ENCODE results near the gene ALDH4A1. TPM values are rescaled to one million over a fixed set of nuclear protein-coding genes. Genes with fewer than 3 reads are reported as not detected.

ALDH4A1 gene
- total RNA-seq, 1 experiment from 2014 or later: 31.0 TPM

GRCh38 chr1:18925279-18925678 is 22.9 kb upstream of the ALDH4A1 start:
- Mint-ChIP-seq H3K27ac (no peak overlapping the region), H3K4me3 (no peak overlapping the region), H3K4me1 (peaks cover 22% of the 10 kb centered on the region), H3K36me3 (no peaks in the 10 kb centered on the region), H3K27me3 (ENCODE audit: low read depth) (no peaks in the 10 kb centered on the region), H3K9me3 (no peaks in the 10 kb centered on the region)
- DNase-seq (ENCODE audit: low spot score) (no peak), ATAC-seq (no peak)
- TF ChIP-seq KAT7 (CRISPR knock-in tag; IDR thresholded peaks at IDR 0.05; ENCODE audit: borderline replicate concordance) (no peak), ZNF423 (CRISPR knock-in tag; IDR thresholded peaks at IDR 0.05) (no peak), ATF3 (CRISPR knock-in tag; conservative IDR thresholded peaks at IDR 0.05) (no peak), ERG (CRISPR knock-in tag; IDR thresholded peaks at IDR 0.05) (no peak), TP53 (CRISPR knock-in tag; IDR thresholded peaks at IDR 0.05) (no peak)
- ChIA-PET POLR2A (no interaction called here), CTCF (interaction anchor here (5.1 kb wide), 1 partner anchor 12 kb away, joined by 71 read pairs; no protein-coding TSS in a partner anchor)

GRCh38 chr1:18924221-18924691 is 21.9 kb upstream of the ALDH4A1 start:
- H3K27me3 Mint-ChIP-seq (ENCODE audit: low read depth): no peaks in the 10 kb centered on the region
- H3K36me3 Mint-ChIP-seq: no peaks in the 10 kb centered on the region
- no peak overlapping the region for H3K27ac Mint-ChIP-seq
- DNase-seq (ENCODE audit: low spot score) (no peak), ATAC-seq (no peak)
- H3K9me3 Mint-ChIP-seq: no peaks in the 10 kb centered on the region
- ChIA-PET CTCF (interaction anchor here (1.0 to 5.1 kb wide), 4 partner anchors 11 to 40 kb away, joined by 3 to 71 read pairs (median 8); no protein-coding TSS in a partner anchor), POLR2A (no interaction called here)
- H3K4me1 Mint-ChIP-seq: peaks cover 20% of the 10 kb centered on the region
- H3K4me3 Mint-ChIP-seq: no peak overlapping the region
- TF ChIP-seq E2F5 (CRISPR knock-in tag; IDR thresholded peaks at IDR 0.05): no peak
- TF ChIP-seq ZNF425 (CRISPR knock-in tag; conservative IDR thresholded peaks at IDR 0.05): no peak
- no peak for TF ChIP-seq GABPB1 (CRISPR knock-in tag; IDR thresholded peaks at IDR 0.05)
- no peak for TF ChIP-seq SOX15 (CRISPR knock-in tag; IDR thresholded peaks at IDR 0.05)
- TF ChIP-seq ZNF396 (CRISPR knock-in tag; IDR thresholded peaks at IDR 0.05; ENCODE audit: borderline replicate concordance): no peak
- TF ChIP-seq FOXP1 (CRISPR knock-in tag; IDR thresholded peaks at IDR 0.05; ENCODE audit: borderline replicate concordance): no peak
- TF ChIP-seq ZNF138 (CRISPR knock-in tag; conservative IDR thresholded peaks at IDR 0.05): no peak
- TF ChIP-seq CREM (CRISPR knock-in tag; IDR thresholded peaks at IDR 0.05): no peak
- TF ChIP-seq ATF6 (CRISPR knock-in tag; IDR thresholded peaks at IDR 0.05): no peak
- no peak for TF ChIP-seq ZBTB43 (CRISPR knock-in tag; IDR thresholded peaks at IDR 0.05)
- no peak for TF ChIP-seq GRHL2 (CRISPR knock-in tag; IDR thresholded peaks at IDR 0.05; ENCODE audit: insufficient replicate concordance, severe bottlenecking)
- TF ChIP-seq SMAD3 (CRISPR knock-in tag; IDR thresholded peaks at IDR 0.05; ENCODE audit: borderline replicate concordance): no peak
- no peak for TF ChIP-seq ATF1 (CRISPR knock-in tag; IDR thresholded peaks at IDR 0.05)
- no peak for TF ChIP-seq ERG (CRISPR knock-in tag; IDR thresholded peaks at IDR 0.05)
- no peak for TF ChIP-seq USF2 (CRISPR knock-in tag; IDR thresholded peaks at IDR 0.05)
- no peak for TF ChIP-seq ZNF232 (CRISPR knock-in tag; IDR thresholded peaks at IDR 0.05)
- no peak for TF ChIP-seq PREB (CRISPR knock-in tag; IDR thresholded peaks at IDR 0.05; ENCODE audit: borderline replicate concordance)
- no peak for TF ChIP-seq ZNF219 (CRISPR knock-in tag; IDR thresholded peaks at IDR 0.05; ENCODE audit: borderline replicate concordance)
